RWPE1 (cell line): ENCODE results near the gene BGN.

Source experiments
- CTCF ChIA-PET: fragments of 350-600 bp; sonication (Branson Sonifier 250); formaldehyde crosslinking; extraction: SDS; loops from one replicate; lab custom pipeline; 2021; lab: Yijun Ruan, JAX
- POLR2A ChIA-PET: fragments of 400-600 bp; formaldehyde crosslinking; extraction: SDS; loops from one replicate; lab custom pipeline; 2020; ENCODE audit warnings: antibody characterized with exemption; ENCODE audit not compliant: low non-redundant PET; lab: Yijun Ruan, JAX
- DNase-seq: peaks from one replicate; pipeline ENCODE4 v3.0.0; 2012; ENCODE audit warnings: low spot score
- H3K27ac ChIP-seq: fragments of 450-650 bp; 2 replicates; pipeline ENCODE4 v1.5.1; 2017
- CTCF ChIP-seq: fragments of 450-650 bp; conservative IDR thresholded peaks from 2 replicates; pipeline ENCODE4 v1.5.1; 2017; ENCODE audit warnings: low read depth, mild to moderate bottlenecking

BGN gene

GRCh38 chrX:153502796-153503195, 8.0 kb downstream of the BGN start:
- ChIA-PET CTCF (no interaction called here), POLR2A (no interaction called here)
- H3K27ac ChIP-seq, result peak overlapping the region; percentile 81
- TF ChIP-seq CTCF, result no peak
- DNase-seq, result no peak

GRCh38 chrX:153504445-153505016, 9.8 kb downstream of the BGN start:
- DNase-seq, result no peak
- ChIA-PET CTCF (interaction anchor here (0.7 kb wide), 1 partner anchor 13 kb away, joined by 4 read pairs; no protein-coding TSS in a partner anchor), POLR2A (no interaction called here)
- no peak for TF ChIP-seq CTCF
- H3K27ac ChIP-seq, result peak overlapping the region; percentile 81

- TF ChIP-seq CTCF, result no peak
- CTCF ChIA-PET, result no interaction called here
- DNase-seq, result no peak
- POLR2A ChIA-PET, result no interaction called here
- H3K27ac ChIP-seq, result peak overlapping the region; percentile 81
Measured at GRCh38 chrX:153505361-153505760, 10.6 kb downstream of the BGN start.

GRCh38 chrX:153507484-153508178, 12.9 kb downstream of the BGN start:
- POLR2A ChIA-PET, result no interaction called here
- TF ChIP-seq CTCF, result peak; percentile 72
- peak overlapping the region; percentile 81 for H3K27ac ChIP-seq
- DNase-seq, result peak; percentile 76
- CTCF ChIA-PET, result interaction anchor here (0.7 to 2.2 kb wide), 11 partner anchors 13 to 478 kb away, joined by 3 to 13 read pairs (median 4); partner anchors contain the start of genes BGN and HAUS7

GRCh38 chrX:153509592-153509991, 14.8 kb downstream of the BGN start:
- CTCF ChIA-PET, result interaction anchor here (1.1 kb wide), 2 partner anchors 39 to 49 kb away, joined by 4 to 5 read pairs; partner anchors contain the start of gene HAUS7
- POLR2A ChIA-PET, result no interaction called here
- no peak for DNase-seq
- H3K27ac ChIP-seq, result peak overlapping the region; percentile 81
- no peak for TF ChIP-seq CTCF

GRCh38 chrX:153510383-153510782, 15.6 kb downstream of the BGN start:
- CTCF ChIA-PET, result interaction anchor here (0.9 kb wide), 1 partner anchor 29 kb away, joined by 4 read pairs; no protein-coding TSS in a partner anchor

More at GRCh38 chrX:153510383-153510782, 15.6 kb downstream of the BGN start:
- DNase-seq, result no peak
- TF ChIP-seq CTCF, result no peak
- H3K27ac ChIP-seq, result peak overlapping the region; percentile 81
- POLR2A ChIA-PET, result no interaction called here
